ENCODE results near the gene GJB5.

GJB5 gene

GRCh38 chr1:34777519-34778321 lies 22.9 kb downstream of the GJB5 start:
- TF ChIP-seq TCF12 (IDR thresholded peaks at IDR 0.05; ENCODE audit: low read depth): no peak
- TF ChIP-seq NFIC (IDR thresholded peaks at IDR 0.05): no peak
- no peak for TF ChIP-seq REST (IDR thresholded peaks at IDR 0.05; ENCODE audit: low read depth)
- TF ChIP-seq TAF1 (IDR thresholded peaks at IDR 0.05; ENCODE audit: low read depth): no peak
- no peak for TF ChIP-seq ZBTB7A (IDR thresholded peaks at IDR 0.05; ENCODE audit: low read depth)

GRCh38 chr1:34778381-34778780 lies 23.5 kb downstream of the GJB5 start:
- TF ChIP-seq EP300 (IDR thresholded peaks at IDR 0.05; ENCODE audit: borderline replicate concordance) (no peak), ZBTB7A (IDR thresholded peaks at IDR 0.05; ENCODE audit: low read depth) (no peak), TEAD4 (IDR thresholded peaks at IDR 0.05) (no peak), YY1 (IDR thresholded peaks at IDR 0.05; ENCODE audit: low read depth) (no peak), FOXM1 (IDR thresholded peaks at IDR 0.05; ENCODE audit: borderline replicate concordance, low read depth) (no peak), CEBPB (IDR thresholded peaks at IDR 0.05) (no peak), USF1 (IDR thresholded peaks at IDR 0.05) (no peak), REST (IDR thresholded peaks at IDR 0.05; ENCODE audit: low read depth) (no peak), CREB1 (IDR thresholded peaks at IDR 0.05; ENCODE audit: low read depth) (no peak), EGR1 (IDR thresholded peaks at IDR 0.05) (no peak), TAF1 (IDR thresholded peaks at IDR 0.05; ENCODE audit: low read depth) (no peak), MAX (IDR thresholded peaks at IDR 0.05) (no peak), RAD21 (IDR thresholded peaks at IDR 0.05; ENCODE audit: low read depth) (no peak)

- TF ChIP-seq NFIC (IDR thresholded peaks at IDR 0.05) (no peak), CEBPB (IDR thresholded peaks at IDR 0.05) (no peak)
Measured at GRCh38 chr1:34779005-34779404, 24.2 kb downstream of the GJB5 start.

- TF ChIP-seq REST (IDR thresholded peaks at IDR 0.05; ENCODE audit: low read depth) (no peak), ZBTB7A (IDR thresholded peaks at IDR 0.05; ENCODE audit: low read depth) (no peak), NFIC (IDR thresholded peaks at IDR 0.05) (no peak), EGR1 (IDR thresholded peaks at IDR 0.05) (no peak), RAD21 (IDR thresholded peaks at IDR 0.05; ENCODE audit: low read depth) (no peak), TCF12 (IDR thresholded peaks at IDR 0.05; ENCODE audit: low read depth) (no peak), FOXM1 (IDR thresholded peaks at IDR 0.05; ENCODE audit: borderline replicate concordance, low read depth) (no peak)
Measured at GRCh38 chr1:34779526-34779925, 24.7 kb downstream of the GJB5 start.

- TF ChIP-seq CREB1 (IDR thresholded peaks at IDR 0.05; ENCODE audit: low read depth) (no peak), USF1 (IDR thresholded peaks at IDR 0.05) (no peak), NFIC (IDR thresholded peaks at IDR 0.05) (no peak), CEBPB (IDR thresholded peaks at IDR 0.05) (no peak), TCF12 (IDR thresholded peaks at IDR 0.05; ENCODE audit: low read depth) (no peak), EGR1 (IDR thresholded peaks at IDR 0.05) (no peak), FOXM1 (IDR thresholded peaks at IDR 0.05; ENCODE audit: borderline replicate concordance, low read depth) (no peak), EP300 (IDR thresholded peaks at IDR 0.05; ENCODE audit: borderline replicate concordance) (no peak), TEAD4 (IDR thresholded peaks at IDR 0.05) (no peak), MAX (IDR thresholded peaks at IDR 0.05) (no peak), REST (IDR thresholded peaks at IDR 0.05; ENCODE audit: low read depth) (no peak), YY1 (IDR thresholded peaks at IDR 0.05; ENCODE audit: low read depth) (no peak), TAF1 (IDR thresholded peaks at IDR 0.05; ENCODE audit: low read depth) (no peak), RAD21 (IDR thresholded peaks at IDR 0.05; ENCODE audit: low read depth) (no peak), ZBTB7A (IDR thresholded peaks at IDR 0.05; ENCODE audit: low read depth) (no peak)
Measured at GRCh38 chr1:34779962-34780361, 25.1 kb downstream of the GJB5 start.

Data from Ishikawa (cell line).